Measurements from ENCODE around the gene ATP2A2. TPM values are rescaled to one million over a fixed set of nuclear protein-coding genes. Genes with fewer than 3 reads are reported as not detected.

Gene ATP2A2
- total RNA-seq, 8 experiments from 2014 or later, result 83.0 to 240 (median 119) TPM

DNA sequence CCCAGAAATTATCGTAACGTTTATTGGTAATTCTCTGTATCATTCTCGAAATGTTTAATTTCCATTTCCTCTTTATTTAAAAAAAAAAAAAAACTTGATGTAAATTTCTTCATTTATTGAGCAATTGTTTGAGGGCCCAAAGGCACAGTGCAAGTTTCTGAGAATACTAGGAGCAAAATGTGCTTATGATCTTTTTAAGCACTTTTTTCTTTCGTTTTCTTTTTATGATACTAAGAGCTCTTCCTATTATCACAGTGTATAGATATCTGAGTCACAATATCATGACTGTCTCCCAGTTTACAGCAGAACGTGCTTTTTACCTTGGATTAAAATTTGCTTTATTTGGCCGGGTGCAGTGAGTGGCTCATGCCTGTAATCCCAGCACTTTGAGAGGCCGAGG, 5.6 kb downstream of the ATP2A2 start:
- 39 to 100% (median 89%) methylated on average over 3 to 7 of the region's 7 CpGs for WGBS, 10 experiments
- Histone ChIP-seq H3K4me3 (no peak overlapping the region), H3K27ac (no peak overlapping the region), H3K4me1 (replicated peaks in 1 of 2) (peaks cover 16 to 32% of the 10 kb centered on the region in 2 donors)
- in situ Hi-C loops (cut with MboI; ENCODE audit: low pct_unique_long_range_greater_than_20kb in 2 of 9, low sequenced_read_pairs in 9 of 9, unreplicated experiment in 9 of 9), result no loop called here
- ATAC-seq (replicated peaks in 6 of 8), result no peak

- no peak for ATAC-seq (replicated peaks in 6 of 8)
- in situ Hi-C loops (cut with MboI; ENCODE audit: low pct_unique_long_range_greater_than_20kb in 2 of 9, low sequenced_read_pairs in 9 of 9, unreplicated experiment in 9 of 9), result no loop called here
Observed at GRCh38 chr12:110287986-110288385, 6.9 kb downstream of the ATP2A2 start.

GRCh38 chr12:110289044-110289710, 8.1 kb downstream of the ATP2A2 start:
- H3K27ac ChIP-seq, result no peak overlapping the region
- no peak overlapping the region for H3K4me3 ChIP-seq
- H3K4me1 ChIP-seq (replicated peaks in 1 of 2), result peaks cover 14 to 17% of the 10 kb centered on the region in 2 donors
- ATAC-seq (replicated peaks in 6 of 8), result peak in 1 of 8 experiments; percentile 7
- in situ Hi-C loops (cut with MboI; ENCODE audit: low pct_unique_long_range_greater_than_20kb in 2 of 9, low sequenced_read_pairs in 9 of 9, unreplicated experiment in 9 of 9), result no loop called here
- 7 to 100% (median 66%) methylated on average over 1 to 3 of the region's 3 CpGs for WGBS, 10 experiments

More at GRCh38 chr12:110287986-110288385, 6.9 kb downstream of the ATP2A2 start:
- Histone ChIP-seq H3K4me3 (no peak overlapping the region), H3K27ac (peak overlapping the region in 1 of 2 donors; percentile 23), H3K4me1 (replicated peaks in 1 of 2) (peaks cover 16 to 29% of the 10 kb centered on the region in 2 donors)
- WGBS, 10 experiments, result 57 to 100% (median 87%) methylated on average over 1 to 2 of the region's 3 CpGs; no CpG with 5 or more reads in 2 of the 10 experiments

GRCh38 chr12:110289711-110290078, 8.6 kb downstream of the ATP2A2 start:
- Histone ChIP-seq H3K4me1 (replicated peaks in 1 of 2) (peaks cover 12% of the 10 kb centered on the region in 2 donors), H3K4me3 (no peak overlapping the region), H3K27ac (no peak overlapping the region)
- in situ Hi-C loops (cut with MboI; ENCODE audit: low pct_unique_long_range_greater_than_20kb in 2 of 9, low sequenced_read_pairs in 9 of 9, unreplicated experiment in 9 of 9), result no loop called here
- 0 to 100% (median 67%) methylated on average over 1 to 2 of the region's 2 CpGs for WGBS, 10 experiments
- ATAC-seq (replicated peaks in 6 of 8), result no peak

DNA sequence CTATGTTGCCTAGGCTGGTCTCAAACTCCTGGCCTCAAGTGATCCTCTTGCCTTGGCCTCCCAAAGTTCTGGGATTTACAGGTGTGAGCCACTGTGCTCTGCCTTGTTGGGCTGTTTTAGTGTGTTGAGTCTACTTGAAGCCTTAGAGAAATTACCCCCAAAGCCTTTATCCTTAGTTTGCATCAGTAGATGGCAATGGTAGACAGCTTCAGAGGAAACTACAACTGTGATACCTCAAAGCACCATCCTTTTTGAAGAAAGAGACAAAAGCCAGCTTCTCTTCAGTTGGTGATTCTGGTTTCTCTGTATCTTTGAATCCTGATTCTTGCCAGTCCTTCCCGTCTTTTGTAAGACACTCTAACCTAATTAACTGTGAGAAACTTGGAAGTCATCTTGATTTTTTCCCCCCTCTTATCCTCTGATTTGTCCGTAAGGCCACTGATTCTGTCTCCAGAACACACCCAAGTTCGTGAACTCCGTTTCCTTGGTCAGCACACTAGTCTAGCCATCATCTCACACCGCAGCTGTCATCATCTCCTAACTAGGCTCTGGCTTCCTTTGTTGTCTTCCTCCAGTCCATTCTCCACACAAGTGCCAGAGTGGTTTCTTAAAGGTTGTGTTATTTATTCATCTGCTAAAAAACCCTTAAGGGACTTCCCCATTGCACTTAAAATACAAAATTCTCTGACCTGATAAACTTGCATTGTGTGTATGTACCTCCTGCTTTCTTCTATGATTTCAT, 20.2 kb downstream of the ATP2A2 start:
- H3K4me3 ChIP-seq, result no peak overlapping the region
- 12 to 100% (median 76%) methylated on average over 1 to 4 of the region's 5 CpGs; no CpG with 5 or more reads in 1 of the 10 experiments for WGBS, 10 experiments
- H3K4me1 ChIP-seq (replicated peaks in 1 of 2), result no peaks in the 10 kb centered on the region
- in situ Hi-C loops (cut with MboI; ENCODE audit: low pct_unique_long_range_greater_than_20kb in 2 of 9, low sequenced_read_pairs in 9 of 9, unreplicated experiment in 9 of 9), result no loop called here
- peak in 2 of 8 experiments; percentile 14 to 19 for ATAC-seq (replicated peaks in 6 of 8)
- no peak overlapping the region for H3K27ac ChIP-seq

- 9 to 100% (median 93%) methylated on average over 1 to 4 of the region's 4 CpGs; no CpG with 5 or more reads in 1 of the 10 experiments for WGBS, 10 experiments
- in situ Hi-C loops (cut with MboI; ENCODE audit: low pct_unique_long_range_greater_than_20kb in 2 of 9, low sequenced_read_pairs in 9 of 9, unreplicated experiment in 9 of 9), result no loop called here
- peak in 3 of 8 experiments; percentile 42 to 53 (median 51) for ATAC-seq (replicated peaks in 6 of 8)
- no peak overlapping the region for H3K27ac ChIP-seq
- no peak overlapping the region for H3K4me3 ChIP-seq
- no peaks in the 10 kb centered on the region for H3K4me1 ChIP-seq (replicated peaks in 1 of 2)
Observed at GRCh38 chr12:110304061-110304551, 23.1 kb downstream of the ATP2A2 start.

DNA sequence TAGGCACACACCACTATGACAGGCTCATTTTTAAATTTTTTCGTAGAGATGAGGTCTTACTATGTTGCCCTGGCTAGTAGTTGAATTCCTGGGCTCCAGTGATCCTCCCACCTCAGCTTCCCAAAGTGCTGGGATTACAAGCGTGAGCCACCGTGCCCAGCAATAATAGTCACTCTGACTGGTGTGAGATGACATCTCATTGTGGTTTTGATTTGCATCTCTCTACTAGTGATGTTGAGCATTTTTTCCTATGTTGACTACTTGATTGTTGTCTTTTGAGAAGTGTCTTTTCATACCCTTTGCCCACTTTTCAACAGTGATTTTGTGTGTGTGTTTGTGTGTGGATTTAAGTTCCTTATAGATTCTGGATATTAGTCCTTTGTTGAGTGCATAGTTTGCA, 26.3 kb downstream of the ATP2A2 start:
- ATAC-seq (replicated peaks in 6 of 8), result no peak
- Histone ChIP-seq H3K4me1 (replicated peaks in 1 of 2) (no peaks in the 10 kb centered on the region), H3K27ac (no peak overlapping the region), H3K4me3 (no peak overlapping the region)
- WGBS, 10 experiments, result 26 to 100% (median 94%) methylated on average over 1 to 3 of the region's 3 CpGs; no CpG with 5 or more reads in 3 of the 10 experiments
- in situ Hi-C loops (cut with MboI; ENCODE audit: low pct_unique_long_range_greater_than_20kb in 2 of 9, low sequenced_read_pairs in 9 of 9, unreplicated experiment in 9 of 9), result no loop called here

DNA sequence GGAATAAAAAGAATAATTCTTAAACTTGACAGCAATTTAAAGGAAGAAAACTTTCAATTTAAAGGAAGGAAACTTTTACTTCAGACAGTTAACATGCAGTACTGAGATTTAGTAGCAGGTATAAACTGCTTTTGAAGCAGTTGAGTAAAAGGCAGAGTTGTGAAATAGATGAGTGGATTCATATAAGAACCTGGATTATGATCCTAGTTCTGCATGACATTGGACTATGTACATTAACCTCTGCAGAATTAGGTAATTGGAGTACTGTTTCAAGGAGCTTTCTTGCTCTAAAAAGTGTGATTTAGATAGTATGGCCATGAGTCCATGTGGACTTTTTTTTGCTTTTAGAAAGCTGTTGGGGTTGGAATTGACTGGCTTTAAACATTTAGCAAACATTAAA, 29.7 kb downstream of the ATP2A2 start:
- no peak for ATAC-seq (replicated peaks in 6 of 8)
- H3K4me1 ChIP-seq (replicated peaks in 1 of 2), result no peaks in the 10 kb centered on the region
- no peak overlapping the region for H3K4me3 ChIP-seq
- no peak overlapping the region for H3K27ac ChIP-seq
- in situ Hi-C loops (cut with MboI; ENCODE audit: low pct_unique_long_range_greater_than_20kb in 2 of 9, low sequenced_read_pairs in 9 of 9, unreplicated experiment in 9 of 9), result no loop called here

- H3K4me1 ChIP-seq (replicated peaks in 1 of 2), result no peaks in the 10 kb centered on the region
- no peak overlapping the region for H3K4me3 ChIP-seq
- no peak for ATAC-seq (replicated peaks in 6 of 8)
- WGBS, 10 experiments, result 78 to 100% (median 100%) methylated on average over 1 to 6 of the region's 6 CpGs; no CpG with 5 or more reads in 1 of the 10 experiments
- in situ Hi-C loops (cut with MboI; ENCODE audit: low pct_unique_long_range_greater_than_20kb in 2 of 9, low sequenced_read_pairs in 9 of 9, unreplicated experiment in 9 of 9), result no loop called here
- no peak overlapping the region for H3K27ac ChIP-seq
Observed at GRCh38 chr12:110311903-110312302, 30.9 kb downstream of the ATP2A2 start.

GRCh38 chr12:110312581-110313360, 31.7 kb downstream of the ATP2A2 start:
- Histone ChIP-seq H3K27ac (no peak overlapping the region), H3K4me3 (no peak overlapping the region), H3K4me1 (replicated peaks in 1 of 2) (no peaks in the 10 kb centered on the region)
- ATAC-seq (replicated peaks in 6 of 8), result peak in 3 of 8 experiments; percentile 22 to 36 (median 36)
- 24 to 97% (median 91%) methylated on average over 3 to 7 of the region's 10 CpGs for WGBS, 10 experiments
- in situ Hi-C loops (cut with MboI; ENCODE audit: low pct_unique_long_range_greater_than_20kb in 2 of 9, low sequenced_read_pairs in 9 of 9, unreplicated experiment in 9 of 9), result no loop called here

DNA sequence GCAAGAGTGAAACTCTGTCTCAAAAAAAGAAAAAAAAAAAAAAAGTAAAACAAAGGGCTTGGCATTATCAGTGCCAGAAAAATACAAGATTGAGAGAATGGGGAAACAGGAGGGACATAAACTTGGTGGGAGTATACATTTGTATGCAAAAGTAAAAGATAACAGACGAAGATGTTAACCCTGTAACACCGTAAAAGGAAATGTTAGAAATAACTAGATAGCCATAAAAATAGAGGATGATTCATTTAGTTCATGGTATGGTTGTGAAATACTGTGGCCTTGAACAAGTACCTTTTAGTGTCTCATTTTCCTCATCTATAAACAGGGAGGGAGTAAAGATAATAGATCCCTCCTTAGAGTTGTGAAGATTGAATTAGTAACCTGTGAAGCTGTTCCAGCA, 33.3 kb downstream of the ATP2A2 start:
- ATAC-seq (replicated peaks in 6 of 8), result peak in 2 of 8 experiments; percentile 28 to 36
- H3K4me3 ChIP-seq, result no peak overlapping the region
- H3K27ac ChIP-seq, result no peak overlapping the region
- no peaks in the 10 kb centered on the region for H3K4me1 ChIP-seq (replicated peaks in 1 of 2)
- WGBS, 10 experiments, result 13 to 100% (median 85%) methylated on average over 1 to 2 of the region's 2 CpGs
- in situ Hi-C loops (cut with MboI; ENCODE audit: low pct_unique_long_range_greater_than_20kb in 2 of 9, low sequenced_read_pairs in 9 of 9, unreplicated experiment in 9 of 9), result no loop called here

DNA sequence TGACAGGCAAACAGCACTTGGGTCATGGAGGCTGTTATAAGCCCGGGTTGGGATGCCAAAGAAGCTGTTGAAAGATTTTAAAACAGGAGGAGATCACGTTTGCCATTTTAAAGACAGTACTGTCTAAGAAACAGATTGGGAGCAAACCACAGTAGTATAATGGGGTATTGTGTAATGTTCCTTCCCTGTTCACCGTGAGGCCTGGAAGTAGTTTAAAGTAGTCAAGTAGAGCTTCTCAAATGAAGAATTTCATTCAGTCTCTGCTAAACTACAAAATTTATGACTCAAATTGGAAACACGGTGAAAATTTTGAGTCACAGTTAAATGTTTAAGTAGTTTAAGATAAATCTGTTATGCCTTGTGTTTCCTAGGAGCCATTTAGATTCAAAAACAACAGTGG, 35.8 kb downstream of the ATP2A2 start:
- peak in 2 of 8 experiments; percentile 11 to 16 for ATAC-seq (replicated peaks in 6 of 8)
- WGBS, 10 experiments, result 7 to 93% (median 67%) methylated on average over 1 to 4 of the region's 4 CpGs; no CpG with 5 or more reads in 1 of the 10 experiments
- in situ Hi-C loops (cut with MboI; ENCODE audit: low pct_unique_long_range_greater_than_20kb in 2 of 9, low sequenced_read_pairs in 9 of 9, unreplicated experiment in 9 of 9), result no loop called here
- no peaks in the 10 kb centered on the region for H3K4me1 ChIP-seq (replicated peaks in 1 of 2)
- no peak overlapping the region for H3K4me3 ChIP-seq
- H3K27ac ChIP-seq, result no peak overlapping the region

- ATAC-seq (replicated peaks in 6 of 8), result no peak
- no peak overlapping the region for H3K27ac ChIP-seq
- H3K4me1 ChIP-seq (replicated peaks in 1 of 2), result no peaks in the 10 kb centered on the region
- in situ Hi-C loops (cut with MboI; ENCODE audit: low pct_unique_long_range_greater_than_20kb in 2 of 9, low sequenced_read_pairs in 9 of 9, unreplicated experiment in 9 of 9), result no loop called here
- WGBS, 10 experiments, result 0 to 100% (median 73%) methylated on average over 1 to 2 of the region's 2 CpGs; no CpG with 5 or more reads in 4 of the 10 experiments
- no peak overlapping the region for H3K4me3 ChIP-seq
Observed at GRCh38 chr12:110317911-110318310, 36.9 kb downstream of the ATP2A2 start.

Measured in motor neuron (in vitro differentiated cells).